ENCODE results near the gene CCKAR.

DNA sequence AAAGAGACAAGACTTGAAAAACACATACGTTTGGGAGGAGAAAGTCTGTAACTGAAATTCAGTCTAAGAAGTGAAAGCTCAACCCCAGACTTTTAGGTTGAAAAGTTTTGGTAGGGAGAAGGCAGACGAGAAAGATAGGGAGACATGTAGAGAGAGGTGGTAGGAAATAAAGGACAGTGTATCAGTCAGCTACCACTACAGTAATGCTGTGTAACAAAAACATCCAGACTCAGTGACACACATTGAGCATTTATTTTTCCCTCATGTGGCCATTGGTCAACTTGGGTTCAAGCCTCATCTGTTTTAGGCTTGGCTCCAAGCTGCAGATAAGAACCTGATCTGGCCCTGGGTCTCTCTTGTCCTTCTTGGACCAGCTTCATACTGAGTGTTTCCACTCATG, 26.9 kb downstream of the CCKAR start:
- TF ChIP-seq, protein P1, sequence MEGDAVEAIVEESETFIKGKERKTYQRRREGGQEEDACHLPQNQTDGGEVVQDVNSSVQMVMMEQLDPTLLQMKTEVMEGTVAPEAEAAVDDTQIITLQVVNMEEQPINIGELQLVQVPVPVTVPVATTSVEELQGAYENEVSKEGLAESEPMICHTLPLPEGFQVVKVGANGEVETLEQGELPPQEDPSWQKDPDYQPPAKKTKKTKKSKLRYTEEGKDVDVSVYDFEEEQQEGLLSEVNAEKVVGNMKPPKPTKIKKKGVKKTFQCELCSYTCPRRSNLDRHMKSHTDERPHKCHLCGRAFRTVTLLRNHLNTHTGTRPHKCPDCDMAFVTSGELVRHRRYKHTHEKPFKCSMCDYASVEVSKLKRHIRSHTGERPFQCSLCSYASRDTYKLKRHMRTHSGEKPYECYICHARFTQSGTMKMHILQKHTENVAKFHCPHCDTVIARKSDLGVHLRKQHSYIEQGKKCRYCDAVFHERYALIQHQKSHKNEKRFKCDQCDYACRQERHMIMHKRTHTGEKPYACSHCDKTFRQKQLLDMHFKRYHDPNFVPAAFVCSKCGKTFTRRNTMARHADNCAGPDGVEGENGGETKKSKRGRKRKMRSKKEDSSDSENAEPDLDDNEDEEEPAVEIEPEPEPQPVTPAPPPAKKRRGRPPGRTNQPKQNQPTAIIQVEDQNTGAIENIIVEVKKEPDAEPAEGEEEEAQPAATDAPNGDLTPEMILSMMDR (IDR thresholded peaks at IDR 0.05) = no peak
- TF ChIP-seq EP300 (IDR thresholded peaks at IDR 0.05) = no peak
- TF ChIP-seq POLR2A (IDR thresholded peaks at IDR 0.05; ENCODE audit: low read depth) = no peak

Measured in esophagus muscularis mucosa (tissue), 4 donors.